HG03039 (cell line): Measurements from ENCODE around the gene IL1RL2.

ENCODE experiments used
- ATAC-seq: cut with Tn5 transposase; IDR thresholded peaks from one replicate; pipeline ENCODE4 v1.9.1; 2021; ENCODE audit warnings: mild to moderate bottlenecking, moderate library complexity; ENCODE audit not compliant: unreplicated experiment

IL1RL2 gene

DNA sequence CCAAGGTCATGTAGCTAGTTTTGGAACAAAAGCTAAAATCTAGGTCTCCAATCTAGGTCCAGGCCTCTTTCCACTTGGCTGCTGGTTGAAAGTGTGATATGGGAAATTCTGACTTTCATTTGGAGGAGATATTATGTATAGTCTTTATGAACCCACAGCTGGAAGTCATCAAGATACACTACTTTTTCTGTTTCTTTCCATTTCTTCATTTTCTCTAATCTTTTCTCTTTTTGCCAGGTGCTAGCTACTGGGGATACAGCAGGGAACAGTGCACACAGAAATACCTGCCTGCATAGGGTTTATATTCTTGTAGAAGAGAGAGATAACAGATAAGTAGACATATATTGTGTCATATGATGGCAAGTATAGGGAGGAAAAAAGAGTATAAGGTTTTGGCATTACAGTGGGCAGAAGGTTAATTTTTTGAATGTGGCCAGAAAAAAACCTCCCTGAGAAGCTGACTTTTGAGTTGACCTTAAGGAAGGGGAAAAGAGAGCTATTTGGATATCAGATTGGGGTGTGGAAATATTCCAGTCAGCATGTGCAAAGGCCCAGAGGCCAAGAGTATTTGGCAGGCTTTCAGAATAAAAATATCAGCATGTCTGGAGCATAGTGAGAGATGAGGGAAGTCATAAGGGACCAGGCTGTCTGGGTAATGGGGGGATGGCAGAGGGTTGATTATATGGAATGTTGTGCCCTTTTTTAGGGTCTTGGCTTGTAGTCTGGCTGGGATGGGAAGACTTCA lies 28.6 kb upstream of the IL1RL2 start:
- ATAC-seq: no peak

DNA sequence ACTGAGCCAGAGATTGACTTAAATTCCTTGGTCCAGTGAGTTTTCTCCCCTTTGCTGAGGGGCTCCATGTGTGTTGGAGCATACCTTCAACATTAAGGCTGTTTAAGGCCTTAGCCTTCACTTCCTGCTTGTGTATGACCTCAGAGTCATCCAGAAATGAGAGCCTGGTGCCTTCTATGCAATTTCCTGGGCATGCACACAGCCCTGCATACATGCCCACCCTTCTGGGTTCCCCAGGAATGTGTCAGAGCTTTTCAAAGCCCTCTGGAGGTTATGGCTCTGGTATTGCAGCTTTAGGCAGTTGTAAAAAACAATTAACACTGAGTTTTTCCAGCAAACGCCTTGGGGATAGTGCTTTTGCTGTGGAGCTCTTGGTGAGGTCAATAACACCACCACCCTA lies 27.5 kb upstream of the IL1RL2 start:
- no peak for ATAC-seq

DNA sequence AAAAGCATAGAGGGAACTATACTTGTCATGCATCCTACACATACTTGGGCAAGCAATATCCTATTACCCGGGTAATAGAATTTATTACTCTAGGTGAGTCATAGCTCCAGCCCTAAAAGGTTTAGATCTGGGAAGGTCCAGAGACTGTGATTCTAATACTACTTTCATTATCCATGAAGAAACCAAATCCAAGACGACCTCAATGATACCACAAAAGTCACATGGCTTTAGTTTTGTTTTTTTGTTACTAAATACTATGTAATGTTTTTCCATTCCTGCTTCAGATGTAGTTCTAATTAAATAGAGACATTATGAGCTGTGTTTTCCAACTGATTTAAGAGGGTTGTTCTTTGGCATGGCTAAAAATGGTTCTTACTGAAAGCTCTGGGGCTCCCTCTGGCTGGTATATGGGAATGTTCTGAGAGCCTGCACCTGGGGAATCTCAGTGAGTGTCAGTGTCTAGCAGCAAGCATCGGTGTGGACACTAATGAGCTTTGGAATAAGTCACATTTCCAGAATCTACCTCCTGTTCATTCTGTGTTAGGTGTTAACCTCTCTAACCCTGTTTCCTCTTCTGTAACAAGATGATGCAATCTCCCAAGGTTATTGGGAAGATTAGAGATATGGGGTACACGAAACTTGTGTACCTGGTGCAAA lies 20.5 kb upstream of the IL1RL2 start:
- ATAC-seq: no peak

DNA sequence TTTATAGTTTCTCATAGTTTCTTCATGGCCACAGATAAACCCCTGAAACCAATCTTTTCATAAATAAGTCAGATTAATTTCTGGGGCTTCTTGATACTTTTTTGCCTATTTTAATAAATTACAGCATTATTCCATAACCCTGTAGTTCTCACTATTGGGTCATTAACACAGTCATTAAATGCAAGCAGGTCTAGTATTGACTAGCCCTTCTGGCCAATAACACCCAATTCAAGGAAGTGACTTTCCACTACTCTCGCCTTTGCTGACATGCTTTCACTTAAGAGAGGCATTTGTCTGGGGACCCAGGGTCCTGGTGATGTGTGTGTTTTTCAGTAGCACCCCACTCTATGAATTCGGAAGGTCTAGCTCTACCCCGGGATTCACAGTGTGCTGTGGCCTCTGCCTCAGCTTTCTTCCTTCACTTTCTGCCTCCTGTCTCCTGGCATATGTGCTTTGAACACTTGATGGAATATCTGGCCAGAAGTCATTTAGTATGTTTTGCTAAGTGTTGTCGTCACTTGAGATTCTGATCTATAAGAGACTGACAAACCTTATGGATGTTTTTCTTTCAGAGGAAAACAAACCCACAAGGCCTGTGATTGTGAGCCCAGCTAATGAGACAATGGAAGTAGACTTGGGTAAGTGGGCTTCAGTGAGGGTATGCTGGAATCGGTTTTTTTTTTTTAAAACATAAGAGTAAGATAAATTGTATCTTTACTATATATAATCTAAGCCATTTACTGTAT lies 18.6 kb upstream of the IL1RL2 start:
- no peak for ATAC-seq

DNA sequence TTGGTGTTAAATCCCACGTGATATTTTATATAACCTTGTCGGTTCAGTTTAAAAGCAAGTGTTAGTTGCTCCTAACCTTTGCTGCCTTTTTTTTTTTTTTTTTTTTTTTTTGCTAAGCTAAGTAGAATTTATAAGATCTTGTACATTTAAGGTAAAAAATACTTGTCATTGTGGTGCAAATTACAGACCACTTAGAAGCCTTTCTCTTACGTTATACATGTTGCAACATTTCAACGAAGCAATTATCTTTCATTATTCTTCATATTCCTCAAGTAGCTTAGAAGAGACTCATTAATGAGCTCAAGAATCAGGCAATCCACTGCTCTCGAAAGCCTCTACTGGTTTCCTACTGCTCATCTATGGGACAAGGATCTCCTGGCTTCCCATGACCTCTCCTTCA lies 14.9 kb upstream of the IL1RL2 start:
- ATAC-seq: no peak

DNA sequence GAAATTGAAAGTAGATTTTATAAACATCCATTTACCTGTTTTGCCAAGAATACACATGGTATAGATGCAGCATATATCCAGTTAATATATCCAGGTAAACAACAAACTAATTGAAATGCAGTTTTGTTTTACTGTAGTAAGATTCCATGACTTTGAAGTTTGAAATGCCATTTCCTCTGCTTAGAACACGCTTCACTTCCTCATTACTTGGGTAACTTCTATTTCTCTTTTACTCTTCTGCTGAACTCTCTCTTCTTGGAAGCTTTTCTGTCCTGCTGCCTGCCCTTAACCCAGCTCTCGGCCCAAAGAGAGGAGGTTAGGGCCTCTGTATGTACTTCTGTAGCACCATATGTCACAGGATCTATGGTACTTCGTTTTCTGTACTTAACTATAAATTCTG lies 14.1 kb upstream of the IL1RL2 start:
- no peak for ATAC-seq

DNA sequence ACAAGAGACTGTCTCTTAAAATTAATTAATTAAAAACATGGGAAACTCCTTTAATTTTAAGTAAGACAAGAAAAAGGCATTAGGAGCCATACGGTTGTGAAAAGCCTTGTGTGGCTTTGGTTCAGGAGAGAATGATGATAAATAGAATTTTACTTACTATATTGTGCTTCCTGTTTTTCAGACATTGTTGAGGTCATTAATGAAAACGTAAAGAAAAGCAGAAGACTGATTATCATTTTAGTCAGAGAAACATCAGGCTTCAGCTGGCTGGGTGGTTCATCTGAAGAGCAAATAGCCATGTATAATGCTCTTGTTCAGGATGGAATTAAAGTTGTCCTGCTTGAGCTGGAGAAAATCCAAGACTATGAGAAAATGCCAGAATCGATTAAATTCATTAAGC lies 10.7 kb upstream of the IL1RL2 start:
- no peak for ATAC-seq

DNA sequence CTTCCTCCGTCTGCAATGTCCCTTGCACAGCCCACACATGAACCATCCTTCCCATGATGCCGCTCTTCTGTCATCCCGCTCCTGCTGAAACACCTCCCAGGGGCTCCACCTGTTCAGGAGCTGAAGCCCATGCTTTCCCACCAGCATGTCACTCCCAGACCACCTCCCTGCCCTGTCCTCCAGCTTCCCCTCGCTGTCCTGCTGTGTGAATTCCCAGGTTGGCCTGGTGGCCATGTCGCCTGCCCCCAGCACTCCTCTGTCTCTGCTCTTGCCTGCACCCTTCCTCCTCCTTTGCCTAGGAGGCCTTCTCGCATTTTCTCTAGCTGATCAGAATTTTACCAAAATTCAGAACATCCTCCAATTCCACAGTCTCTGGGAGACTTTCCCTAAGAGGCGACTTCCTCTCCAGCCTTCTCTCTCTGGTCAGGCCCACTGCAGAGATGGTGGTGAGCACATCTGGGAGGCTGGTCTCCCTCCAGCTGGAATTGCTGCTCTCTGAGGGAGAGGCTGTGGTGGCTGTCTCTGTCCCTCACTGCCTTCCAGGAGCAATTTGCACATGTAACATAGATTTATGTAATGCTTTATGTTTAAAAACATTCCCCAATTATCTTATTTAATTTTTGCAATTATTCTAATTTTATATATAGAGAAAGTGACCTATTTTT lies 8.9 kb upstream of the IL1RL2 start:
- ATAC-seq: no peak

DNA sequence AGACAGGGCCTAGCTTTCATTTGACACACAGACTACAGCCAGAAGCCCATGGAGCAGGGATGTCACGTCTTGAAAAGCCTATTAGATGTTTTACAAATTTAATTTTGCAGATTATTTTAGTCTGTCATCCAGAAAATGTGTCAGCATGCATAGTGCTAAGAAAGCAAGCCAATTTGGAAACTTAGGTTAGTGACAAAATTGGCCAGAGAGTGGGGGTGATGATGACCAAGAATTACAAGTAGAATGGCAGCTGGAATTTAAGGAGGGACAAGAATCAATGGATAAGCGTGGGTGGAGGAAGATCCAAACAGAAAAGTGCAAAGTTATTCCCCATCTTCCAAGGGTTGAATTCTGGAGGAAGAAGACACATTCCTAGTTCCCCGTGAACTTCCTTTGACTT lies 7.8 kb upstream of the IL1RL2 start:
- ATAC-seq: no peak

DNA sequence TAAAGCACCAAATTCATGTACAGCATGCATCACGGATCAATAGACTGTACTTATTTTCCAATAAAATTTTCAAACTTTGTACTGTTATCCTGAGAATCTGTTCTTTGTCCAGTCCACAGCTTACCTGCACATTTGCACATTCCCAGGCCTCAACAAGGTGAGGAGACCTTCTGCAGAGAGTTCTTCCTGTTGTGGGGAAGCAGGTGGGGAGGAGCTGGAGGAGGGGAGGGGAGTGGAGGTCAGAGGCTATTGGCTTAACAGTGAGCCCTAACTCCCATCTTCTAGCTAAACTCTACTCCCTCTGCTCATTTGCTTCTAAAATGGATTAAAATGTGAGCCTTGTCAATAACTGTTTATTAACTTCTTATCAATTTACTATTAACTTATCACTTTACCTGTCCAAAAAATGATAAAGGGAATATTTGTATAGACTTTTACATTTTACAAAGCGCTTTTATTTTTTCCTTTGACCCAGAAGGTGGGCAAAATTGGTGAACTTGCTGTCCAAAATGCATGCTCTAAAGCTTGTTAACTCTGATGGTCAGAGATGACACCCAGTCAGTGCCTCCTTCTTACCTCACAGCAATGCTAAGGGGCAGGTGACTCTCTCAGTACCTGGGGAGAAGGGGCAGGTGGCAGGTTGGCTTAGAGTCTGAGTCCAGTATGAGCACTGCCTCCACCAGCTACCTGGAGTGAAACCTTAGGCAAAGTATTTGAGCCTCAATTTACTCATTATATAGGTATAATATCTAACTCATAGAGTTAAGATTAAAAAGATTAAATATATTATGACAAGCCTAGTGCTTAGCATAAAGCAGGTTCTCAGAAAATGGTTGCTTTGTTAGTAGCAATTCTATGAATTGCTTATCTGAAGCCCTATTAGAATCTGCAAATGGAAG lies 6.8 kb upstream of the IL1RL2 start:
- no peak for ATAC-seq

DNA sequence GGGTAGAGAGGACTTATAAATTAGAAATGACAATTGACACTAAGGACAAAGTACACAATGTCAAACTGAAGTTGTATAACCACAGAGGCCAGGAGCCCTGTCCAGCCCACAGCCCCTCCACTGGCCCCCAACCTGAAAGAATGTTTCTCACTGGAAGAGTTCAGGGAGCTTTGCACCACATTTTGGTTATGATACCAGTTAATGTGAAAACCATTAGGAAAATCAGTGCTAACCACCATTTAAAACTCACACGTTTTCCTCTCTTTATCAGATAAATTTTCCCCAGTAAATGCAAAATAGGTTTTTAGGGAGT lies 6.2 kb upstream of the IL1RL2 start:
- ATAC-seq: no peak

DNA sequence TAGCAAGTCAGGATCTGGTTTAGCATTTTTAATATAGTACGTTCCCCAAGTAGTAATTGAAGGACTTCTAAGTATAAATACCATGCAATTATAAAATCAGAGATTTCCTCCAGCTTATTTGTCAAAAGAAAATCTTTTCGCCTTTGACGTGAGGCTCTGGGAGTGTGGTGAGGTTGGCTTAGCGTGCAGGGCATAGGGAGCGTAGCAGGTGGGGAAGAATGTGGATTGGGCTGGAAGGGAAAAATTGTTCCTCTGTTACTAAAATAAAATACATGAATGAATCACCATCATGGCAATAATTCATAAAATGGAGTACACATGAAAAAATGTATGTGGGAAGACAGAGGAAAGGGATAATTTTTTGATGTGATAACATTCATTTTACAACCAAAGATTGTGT lies 5.4 kb upstream of the IL1RL2 start:
- no peak for ATAC-seq

DNA sequence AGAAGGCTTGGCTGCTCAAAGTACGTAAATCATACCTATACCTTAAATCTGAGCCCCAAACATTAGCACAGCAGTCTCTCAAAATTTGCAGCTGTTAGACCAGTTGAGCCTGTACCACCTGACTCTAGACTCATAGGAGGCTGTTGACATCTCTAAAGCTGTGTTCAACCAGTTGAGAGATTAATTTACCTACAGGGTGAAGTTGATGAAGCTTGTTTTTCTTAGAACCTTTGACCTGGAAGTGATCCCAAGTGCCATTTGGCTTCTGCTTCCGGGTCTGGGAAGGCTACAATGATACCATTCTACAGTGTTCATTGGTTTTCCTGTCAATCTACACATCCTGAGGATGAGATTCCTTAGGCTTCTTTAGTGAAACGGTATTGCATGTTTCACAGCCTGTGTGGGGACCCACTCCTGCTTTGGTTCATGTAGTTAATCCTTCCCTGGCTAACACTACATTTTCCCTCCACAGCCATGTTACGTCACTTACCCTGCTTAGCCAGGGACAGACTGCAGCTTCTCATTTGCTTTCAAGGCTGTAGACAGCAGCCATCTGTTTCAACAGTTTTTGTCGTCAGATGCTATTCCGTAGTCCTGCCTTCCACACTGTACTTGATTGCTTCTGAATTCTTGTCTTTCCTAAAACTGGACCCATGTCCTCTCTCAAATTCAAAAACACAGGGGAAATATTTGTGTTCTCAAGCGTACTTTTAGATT lies 4.7 kb upstream of the IL1RL2 start:
- no peak for ATAC-seq

DNA sequence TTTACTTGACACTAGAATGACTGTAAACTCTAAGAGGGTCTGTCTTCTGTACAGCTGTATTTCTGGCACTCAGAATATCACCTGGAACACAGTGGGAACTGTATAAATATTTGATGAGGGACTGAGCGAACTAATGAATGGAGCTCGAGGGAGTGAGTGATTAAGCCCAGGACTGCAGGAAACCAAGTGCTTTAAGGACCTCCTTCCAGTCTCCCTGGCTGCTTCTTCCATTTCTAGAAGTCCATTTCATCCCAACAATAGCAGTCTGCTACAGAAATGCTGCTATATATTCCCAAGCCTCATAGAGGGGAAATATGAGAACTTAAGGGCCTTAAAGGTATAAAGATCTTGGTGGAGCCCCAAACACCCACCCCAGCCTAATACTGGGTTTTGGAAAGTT lies 2.8 kb upstream of the IL1RL2 start:
- ATAC-seq: no peak

DNA sequence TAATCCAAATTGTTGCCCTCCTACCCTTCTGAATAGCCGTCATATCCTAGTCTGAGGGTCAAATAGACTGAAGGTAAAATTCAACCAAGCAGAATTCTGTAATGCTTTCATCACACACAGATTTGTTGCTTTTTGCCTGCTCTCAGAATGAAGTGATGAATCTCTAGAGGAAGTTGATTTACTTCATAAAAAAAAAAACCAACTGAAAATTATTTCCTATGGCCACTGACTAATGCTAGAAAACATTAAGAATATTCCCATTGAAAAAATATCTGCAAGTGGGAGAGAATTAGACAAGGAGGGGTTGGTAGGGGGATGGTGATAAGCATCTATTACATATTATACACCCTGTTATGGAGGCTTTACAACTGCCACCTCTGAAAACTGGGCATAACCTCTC lies 2.3 kb upstream of the IL1RL2 start:
- ATAC-seq: no peak

DNA sequence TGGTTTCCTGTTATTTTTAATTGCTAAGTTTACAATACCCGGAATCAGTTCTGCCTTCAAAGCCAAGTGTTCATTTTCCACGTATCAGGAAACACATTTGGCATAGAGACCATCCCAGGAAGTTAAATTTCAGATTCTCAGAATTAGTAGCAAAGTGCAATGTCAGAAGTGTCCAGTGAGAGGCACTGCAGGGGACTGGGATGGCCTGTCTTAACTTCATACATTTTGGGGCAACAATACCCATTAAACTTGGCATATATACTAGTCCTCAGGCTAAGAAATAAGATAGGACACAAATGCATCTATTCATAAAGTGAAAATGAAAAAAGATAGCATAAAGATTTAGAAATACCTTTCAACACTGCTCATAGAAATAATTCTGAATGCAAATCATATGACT lies 1.5 kb upstream of the IL1RL2 start:
- ATAC-seq: no peak

DNA sequence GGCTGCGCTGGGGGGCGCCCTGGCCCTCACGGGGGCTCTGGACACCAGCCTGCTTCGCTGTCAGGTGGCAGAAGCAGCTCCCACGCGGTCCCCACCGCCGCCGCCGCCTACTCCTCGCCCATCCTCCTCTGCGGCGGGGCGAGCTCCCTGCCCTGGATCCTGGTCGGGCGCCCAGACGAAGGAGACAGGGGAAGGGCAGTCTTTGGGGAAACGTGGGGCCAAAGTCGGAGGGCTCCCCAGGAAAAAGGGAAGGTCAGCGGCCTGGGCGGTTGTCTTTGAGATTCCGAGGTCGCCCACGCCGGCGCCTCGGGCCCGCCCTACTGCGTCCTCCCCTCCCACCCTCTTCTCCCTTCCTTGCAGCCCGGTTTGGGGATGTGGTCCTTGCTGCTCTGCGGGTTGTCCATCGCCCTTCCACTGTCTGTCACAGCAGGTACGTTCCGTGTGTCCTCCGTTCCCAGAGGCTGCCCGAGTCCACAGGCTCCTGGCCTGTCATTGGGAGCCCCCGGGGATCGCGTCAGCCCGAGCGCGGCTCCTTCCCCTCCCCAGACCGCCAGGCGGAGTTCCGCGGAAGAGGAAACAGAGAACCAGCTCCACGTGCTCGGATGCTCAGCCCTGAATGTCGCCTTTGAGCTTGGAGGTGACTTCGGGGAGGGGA lies 800 bp downstream of the IL1RL2 start:
- no peak for ATAC-seq

DNA sequence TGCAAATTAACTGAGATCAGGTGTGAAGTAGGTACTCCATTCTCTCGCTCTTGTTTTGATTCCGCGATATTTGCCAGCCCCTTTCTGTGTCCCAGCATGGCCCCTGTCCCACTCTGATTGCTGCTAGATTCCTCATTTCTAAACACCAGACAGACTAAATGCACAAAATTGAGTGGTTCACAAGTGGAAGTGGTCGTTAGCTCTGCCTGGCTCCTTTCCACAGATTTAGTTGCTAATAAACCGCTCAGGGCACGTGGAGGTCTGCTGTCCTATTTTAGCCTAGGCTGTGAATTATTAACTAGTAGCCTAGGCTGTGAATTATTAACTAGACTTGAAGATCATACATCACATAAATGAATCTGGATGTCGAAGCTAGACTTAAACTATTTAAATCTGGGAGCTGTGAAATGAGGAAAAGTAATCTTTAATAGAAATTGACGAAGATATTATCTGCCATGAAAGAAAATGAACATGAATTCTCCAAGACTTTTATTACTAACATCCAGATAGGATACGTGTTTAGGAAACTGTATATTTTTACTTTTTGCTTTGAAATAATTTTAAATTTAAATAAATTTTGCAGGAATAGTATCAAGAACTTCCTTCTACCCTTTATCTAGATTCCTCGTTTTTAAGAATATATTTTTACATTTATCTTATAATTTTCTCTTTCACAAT lies 3.7 kb downstream of the IL1RL2 start:
- no peak for ATAC-seq

DNA sequence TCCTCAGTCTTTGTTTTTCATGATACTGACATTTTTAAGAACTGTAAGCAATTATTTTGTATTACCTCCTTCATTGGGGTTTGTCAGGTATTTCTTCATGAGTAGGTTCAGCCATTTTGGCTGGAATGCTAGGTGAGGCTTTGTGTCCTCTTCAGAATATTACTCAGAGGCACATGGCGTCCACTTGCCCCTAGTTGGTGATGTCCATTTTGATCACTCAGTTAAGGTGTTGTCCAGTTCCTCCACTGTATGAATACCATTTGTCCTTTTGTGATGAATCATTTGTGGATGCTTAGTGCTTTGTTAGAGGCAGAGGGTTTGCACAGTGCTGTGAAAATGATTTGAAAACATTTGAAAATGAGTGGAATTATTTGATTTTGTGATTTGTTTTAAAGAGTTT lies 4.7 kb downstream of the IL1RL2 start:
- no peak for ATAC-seq
